Endothelial cell of umbilical vein (primary cell): Measurements from ENCODE around the gene CFP.

ENCODE experiments used
- CTCF ChIP-seq, 2 donors: IDR thresholded peaks; 1 replicate in 1 of 2; 2 replicates in 1 of 2; pipeline ENCODE4 v1.5.1; 2011; ENCODE audit warnings: low read length in 2 of 2, mild to moderate bottlenecking in 2 of 2, moderate library complexity in 2 of 2, control low read depth in 1 of 2, inconsistent platforms in 1 of 2, low read depth in 1 of 2; ENCODE audit not compliant: insufficient read depth in 1 of 2; ENCODE audit errors: extremely low read depth in 1 of 2
- POLR2A ChIP-seq: IDR thresholded peaks from 2 replicates; pipeline ENCODE4 v1.6.1; 2012; ENCODE audit warnings: low read depth, mild to moderate bottlenecking, control low read depth, low read length
- POLR2AphosphoS5 ChIP-seq: IDR thresholded peaks from 2 replicates; pipeline ENCODE4 v1.6.1; 2012; ENCODE audit warnings: low read depth, mild to moderate bottlenecking, control low read depth, low read length, moderate library complexity; ENCODE audit not compliant: insufficient read depth

- TF ChIP-seq POLR2A (no peak), CTCF (IDR thresholded peaks at IDR 0.05; ENCODE audit: extremely low read depth in 1 of 2, insufficient read depth in 1 of 2, low read depth in 1 of 2, low read length in 2 of 2) (no peak), POLR2AphosphoS5 (no peak)
These were observed 44.5 kb downstream of the CFP start for GRCh38 chrX:47585273-47585672.
